ENCODE data around the gene ZNF792.
"Not testable (repeated sequence)": the region's sequence is repeated elsewhere in the genome, so short reads cannot be mapped to it uniquely, and the experiment has no call there.

ZNF792 gene

DNA sequence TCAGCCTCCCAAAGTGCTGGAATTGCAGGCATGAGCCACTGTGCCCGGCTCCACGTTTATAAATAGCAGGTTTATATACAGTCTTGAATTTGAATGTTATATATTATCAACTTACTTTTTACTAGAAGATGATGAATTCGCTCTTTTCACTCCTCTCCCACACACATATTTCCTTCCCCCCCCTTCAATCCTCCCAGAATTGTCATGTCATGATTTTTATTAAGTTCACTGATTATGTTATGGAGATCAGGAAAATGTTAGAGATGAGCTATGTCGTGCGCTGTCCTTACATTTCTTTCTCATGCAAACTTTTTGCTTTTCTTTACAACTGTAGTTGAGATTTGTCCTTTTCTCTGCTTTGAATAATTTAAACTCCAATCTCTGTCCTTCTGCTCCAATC, 18.2 kb upstream of the ZNF792 start:
- no peak for DNase-seq (ENCODE audit: low spot score)
- TF ChIP-seq, protein P1, sequence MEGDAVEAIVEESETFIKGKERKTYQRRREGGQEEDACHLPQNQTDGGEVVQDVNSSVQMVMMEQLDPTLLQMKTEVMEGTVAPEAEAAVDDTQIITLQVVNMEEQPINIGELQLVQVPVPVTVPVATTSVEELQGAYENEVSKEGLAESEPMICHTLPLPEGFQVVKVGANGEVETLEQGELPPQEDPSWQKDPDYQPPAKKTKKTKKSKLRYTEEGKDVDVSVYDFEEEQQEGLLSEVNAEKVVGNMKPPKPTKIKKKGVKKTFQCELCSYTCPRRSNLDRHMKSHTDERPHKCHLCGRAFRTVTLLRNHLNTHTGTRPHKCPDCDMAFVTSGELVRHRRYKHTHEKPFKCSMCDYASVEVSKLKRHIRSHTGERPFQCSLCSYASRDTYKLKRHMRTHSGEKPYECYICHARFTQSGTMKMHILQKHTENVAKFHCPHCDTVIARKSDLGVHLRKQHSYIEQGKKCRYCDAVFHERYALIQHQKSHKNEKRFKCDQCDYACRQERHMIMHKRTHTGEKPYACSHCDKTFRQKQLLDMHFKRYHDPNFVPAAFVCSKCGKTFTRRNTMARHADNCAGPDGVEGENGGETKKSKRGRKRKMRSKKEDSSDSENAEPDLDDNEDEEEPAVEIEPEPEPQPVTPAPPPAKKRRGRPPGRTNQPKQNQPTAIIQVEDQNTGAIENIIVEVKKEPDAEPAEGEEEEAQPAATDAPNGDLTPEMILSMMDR (IDR thresholded peaks at IDR 0.05; ENCODE audit: extremely low read depth, insufficient read depth, missing control alignments): no peak
- in situ Hi-C loops (cut with MboI; ENCODE audit: low pct_unique_long_range_greater_than_20kb, low sequenced_read_pairs, unreplicated experiment): no loop called here

DNA sequence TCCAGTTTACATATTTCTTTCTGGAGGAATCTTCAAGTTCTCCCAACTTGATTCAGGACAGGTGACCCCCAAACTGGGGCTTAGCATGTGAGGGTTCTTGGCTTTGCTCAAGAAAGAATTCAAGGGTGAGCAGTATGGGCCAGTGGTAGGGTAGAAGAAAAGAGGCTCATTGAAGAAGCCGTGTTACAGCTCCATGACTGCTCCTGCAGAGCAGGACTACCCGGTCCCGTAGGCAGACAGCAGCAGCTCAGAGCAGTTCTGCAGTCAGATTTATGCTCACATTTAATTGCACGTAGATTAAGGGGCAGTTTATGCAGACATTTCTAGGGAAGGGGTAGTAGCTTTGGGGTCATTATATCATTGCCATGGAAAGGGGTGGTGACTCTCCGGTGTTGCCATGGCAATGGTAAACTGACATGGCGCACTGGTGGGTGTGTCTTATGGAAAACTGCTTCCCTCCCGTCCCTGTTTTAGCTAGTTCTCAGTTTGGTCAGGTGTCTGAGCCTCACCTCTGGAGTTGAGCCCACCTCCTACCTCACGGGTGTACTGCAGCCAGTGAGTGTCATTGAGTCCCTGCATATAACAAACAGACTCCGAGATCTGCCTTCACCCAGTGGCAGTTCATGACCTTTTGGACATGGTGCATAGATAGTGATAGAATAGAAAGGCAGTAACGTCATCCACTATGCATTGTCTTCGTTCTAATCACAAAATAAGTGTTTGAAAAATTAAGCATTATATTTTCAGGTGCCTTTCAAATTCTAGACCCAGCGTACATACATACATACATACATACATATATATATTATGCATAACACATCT, 16.0 kb upstream of the ZNF792 start:
- DNase-seq (ENCODE audit: low spot score): no peak
- in situ Hi-C loops (cut with MboI; ENCODE audit: low pct_unique_long_range_greater_than_20kb, low sequenced_read_pairs, unreplicated experiment): no loop called here
- TF ChIP-seq, protein P1 (IDR thresholded peaks at IDR 0.05; ENCODE audit: extremely low read depth, insufficient read depth, missing control alignments): no peak

DNA sequence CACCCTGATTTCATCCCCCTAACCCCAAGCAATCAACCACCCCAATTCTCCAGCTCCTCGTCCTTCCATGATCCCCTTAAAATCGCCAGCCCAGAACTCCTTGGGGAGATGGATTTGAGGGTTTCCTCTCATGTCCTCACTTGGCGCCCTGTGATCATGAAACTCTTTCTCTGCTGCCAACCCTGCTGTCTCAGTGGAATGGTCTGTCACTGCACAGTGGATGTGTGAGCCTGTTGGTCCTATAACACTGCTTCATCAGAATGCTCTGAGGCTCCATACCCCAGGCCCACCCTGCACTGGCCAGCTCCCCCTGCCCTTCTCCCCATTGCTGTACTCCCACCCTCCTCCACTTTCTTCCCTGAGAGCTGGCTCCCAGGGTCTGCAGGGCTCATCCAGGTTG, 12.6 kb upstream of the ZNF792 start:
- no peak for DNase-seq (ENCODE audit: low spot score)
- in situ Hi-C loops (cut with MboI; ENCODE audit: low pct_unique_long_range_greater_than_20kb, low sequenced_read_pairs, unreplicated experiment): no loop called here
- TF ChIP-seq, protein P1 (IDR thresholded peaks at IDR 0.05; ENCODE audit: extremely low read depth, insufficient read depth, missing control alignments): no peak

DNA sequence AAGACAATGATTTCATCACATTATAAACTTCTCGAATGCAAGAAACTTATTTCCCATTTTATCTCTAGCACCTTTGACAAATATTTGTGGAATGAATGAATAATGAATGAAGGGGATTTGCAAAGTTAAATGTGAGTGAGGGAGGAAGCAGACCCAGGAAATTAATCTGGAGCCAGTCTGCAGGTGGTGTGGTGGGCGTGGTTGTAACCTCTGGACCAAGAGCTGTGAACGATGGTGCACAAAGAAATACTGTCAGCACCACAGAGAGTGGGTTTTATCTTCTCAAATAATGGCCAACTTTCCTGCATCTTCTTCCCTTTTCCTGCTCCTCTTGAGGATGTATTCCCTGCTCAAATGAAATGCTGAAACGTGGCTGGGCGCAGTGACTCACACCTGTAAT, 11.0 kb upstream of the ZNF792 start:
- in situ Hi-C loops (cut with MboI; ENCODE audit: low pct_unique_long_range_greater_than_20kb, low sequenced_read_pairs, unreplicated experiment): no loop called here
- TF ChIP-seq, protein P1 (IDR thresholded peaks at IDR 0.05; ENCODE audit: extremely low read depth, insufficient read depth, missing control alignments): no peak
- no peak for DNase-seq (ENCODE audit: low spot score)

DNA sequence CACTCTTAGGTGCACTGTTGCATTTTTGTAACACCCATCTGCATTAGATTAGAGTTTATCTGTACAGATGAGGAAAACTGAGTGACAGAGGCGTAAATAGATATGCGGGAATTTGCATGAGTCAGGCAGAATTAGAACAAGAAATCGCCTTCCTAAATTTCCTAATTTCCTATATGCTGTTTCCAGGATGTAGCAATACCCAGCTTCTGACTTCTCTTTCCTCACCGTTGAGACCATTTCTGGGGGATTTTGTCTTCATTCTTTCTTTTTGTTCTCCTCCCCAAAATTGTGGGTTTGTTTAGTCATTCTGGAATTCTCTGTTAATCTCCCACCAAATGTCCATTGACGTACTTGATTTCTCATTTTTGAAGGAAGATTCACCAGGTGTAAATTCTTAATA, 10.6 kb upstream of the ZNF792 start:
- in situ Hi-C loops (cut with MboI; ENCODE audit: low pct_unique_long_range_greater_than_20kb, low sequenced_read_pairs, unreplicated experiment): no loop called here
- DNase-seq (ENCODE audit: low spot score): no peak
- TF ChIP-seq, protein P1 (IDR thresholded peaks at IDR 0.05; ENCODE audit: extremely low read depth, insufficient read depth, missing control alignments): no peak

DNA sequence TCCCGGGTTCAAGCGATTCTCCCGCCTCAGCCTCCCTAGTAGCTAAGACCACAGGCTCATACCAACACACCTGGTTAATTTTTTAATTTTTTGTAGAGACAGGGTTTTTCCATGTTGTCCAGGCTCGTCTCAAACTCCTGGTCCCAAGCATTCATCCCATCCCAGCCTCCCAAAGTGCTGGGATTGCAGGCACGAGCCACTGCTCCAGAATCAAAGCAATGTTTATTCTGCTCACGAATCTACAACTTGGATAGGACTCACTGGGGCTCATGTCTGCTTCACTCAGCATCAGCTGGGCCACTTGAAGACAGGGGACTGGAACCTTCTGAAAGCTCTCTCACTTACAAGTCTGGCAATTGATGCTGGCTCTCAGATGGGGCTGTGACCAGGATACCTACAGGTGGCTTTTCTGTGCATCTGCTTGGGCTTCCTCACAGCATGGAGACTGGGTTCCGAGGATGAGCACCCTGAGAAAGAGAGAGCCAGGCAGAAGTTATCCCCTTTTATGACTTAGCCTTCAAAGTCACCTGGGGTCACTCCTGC, 8.2 kb upstream of the ZNF792 start:
- TF ChIP-seq, protein P1 (IDR thresholded peaks at IDR 0.05; ENCODE audit: extremely low read depth, insufficient read depth, missing control alignments): no peak
- in situ Hi-C loops (cut with MboI; ENCODE audit: low pct_unique_long_range_greater_than_20kb, low sequenced_read_pairs, unreplicated experiment): no loop called here
- no peak for DNase-seq (ENCODE audit: low spot score)

DNA sequence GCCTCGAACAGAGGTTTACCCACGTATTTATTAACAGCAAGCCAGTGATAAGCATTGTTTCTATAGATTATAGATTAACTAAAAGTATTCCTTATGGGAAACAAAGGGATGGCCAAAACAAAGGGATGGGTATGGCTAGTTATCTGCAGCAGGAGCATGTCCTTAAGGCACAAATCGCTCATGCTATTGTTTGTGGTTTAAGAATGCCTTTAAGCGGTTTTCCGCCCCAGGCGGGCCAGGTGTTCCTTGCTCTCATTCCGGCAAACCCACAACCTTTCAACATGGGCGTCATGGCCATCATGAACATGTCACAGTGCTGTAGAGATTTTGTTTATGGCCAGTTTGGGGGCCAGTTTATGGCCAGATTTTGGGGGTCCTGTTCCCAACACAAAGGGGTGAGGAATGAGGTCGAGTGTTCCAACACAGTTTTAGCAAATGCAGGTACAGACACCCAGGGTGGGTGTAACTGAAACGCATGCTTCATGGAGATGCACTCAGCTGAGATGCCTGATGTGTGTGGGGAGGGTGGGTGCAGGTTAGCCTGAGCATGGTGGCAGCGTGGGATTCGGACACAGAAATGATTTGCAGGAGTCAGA, 6.3 kb upstream of the ZNF792 start:
- in situ Hi-C loops (cut with MboI; ENCODE audit: low pct_unique_long_range_greater_than_20kb, low sequenced_read_pairs, unreplicated experiment); DNase-seq (ENCODE audit: low spot score): not testable (repeated sequence)

All from GM13977 (cell line).